Renal cortical epithelial cell (primary cell): Measurements from ENCODE around the gene ART3. TPM values are rescaled to one million over a fixed set of nuclear protein-coding genes. Genes with fewer than 3 reads are reported as not detected.

Experiments
- DNase-seq: peaks from one replicate; pipeline ENCODE4 v3.0.0-alpha.2; 2011; ENCODE audit warnings: low read depth
- total RNA-seq: library from RNA; depleted of rRNA; stranded (reverse); fragments of >200 nt; gene quantifications from 2 replicates; pipeline ENCODE4 v1.2.3, GENCODE V29; 2014

ART3 gene
- total RNA-seq, 1 donor from 2014 or later = not detected

GRCh38 chr4:76147454-76148141 lies 73.1 kb downstream of the ART3 start:
- peak; percentile 59 for DNase-seq

GRCh38 chr4:76148142-76148865 lies 73.8 kb downstream of the ART3 start, which contains the start of gene NUP54:
Gene NUP54, minus strand, starts transcription at chr4:76148397. Its CDS starts 23 bp downstream, at chr4:76148374.
- DNase-seq = peak; percentile 90

- no peak for DNase-seq
Measured at GRCh38 chr4:76153356-76153755, 78.8 kb downstream of the ART3 start.

GRCh38 chr4:76155979-76156378 lies 81.5 kb downstream of the ART3 start:
- DNase-seq = peak; percentile 24

GRCh38 chr4:76156635-76157034 lies 82.1 kb downstream of the ART3 start:
- DNase-seq = peak; percentile 57

GRCh38 chr4:76160355-76160754 lies 85.8 kb downstream of the ART3 start:
- no peak for DNase-seq

Other genes starting within 250 kb of the ART3 start
- not detected in 2 replicates for gene PPEF2, start 172.3 kb upstream of the ART3 start, total RNA-seq
- gene NAAA, start 133.7 kb upstream of the ART3 start, total RNA-seq = 14.5 and 44.1 TPM in 2 replicates
- gene SDAD1, start 83.8 kb upstream of the ART3 start, total RNA-seq = 42.4 and 50.1 TPM in 2 replicates
- gene CXCL9, start 67.2 kb upstream of the ART3 start, total RNA-seq = not detected in 2 replicates
- gene CXCL10, start 51.2 kb upstream of the ART3 start, total RNA-seq = 0.30 and 0.35 TPM in 2 replicates
- gene CXCL11, start 38.6 kb upstream of the ART3 start, total RNA-seq = 0.10 and 1.2 TPM in 2 replicates
- 48.6 and 80.7 TPM in 2 replicates for gene NUP54, start 73.7 kb downstream of the ART3 start, total RNA-seq
- 180 and 259 TPM in 2 replicates for gene SCARB2, start 139.1 kb downstream of the ART3 start, total RNA-seq
- 1.0 and 5.7 TPM in 2 replicates for gene FAM47E, start 177.0 kb downstream of the ART3 start, total RNA-seq
- gene STBD1, start 232.0 kb downstream of the ART3 start, total RNA-seq = 10.6 and 11.6 TPM in 2 replicates